Body of pancreas (tissue), 4 donors: ENCODE data around the gene INTS11.

Experiments
- CTCF ChIP-seq, 7 experiments: fragments of 450-650 bp in 4 of 7; fragments of 200-600 bp in 3 of 7; sonication (generic) in 3 of 7; IDR thresholded peaks; one replicate each; pipeline ENCODE4 v1.5.1; 2016 to 2019; ENCODE audit warnings: antibody characterized with exemption in 7 of 7
- POLR2A ChIP-seq, 3 donors: fragments of 450-650 bp; IDR thresholded peaks; one replicate each; pipeline ENCODE4 v1.6.1; 2016; ENCODE audit warnings: antibody characterized with exemption in 3 of 3, mild to moderate bottlenecking in 2 of 3

- TF ChIP-seq CTCF (IDR thresholded peaks at IDR 0.05), result no peak
- no peak for TF ChIP-seq POLR2A (IDR thresholded peaks at IDR 0.05)
These were observed 21.4 kb downstream of the INTS11 start for GRCh38 chr1:1302951-1303509.
